NCI-H82 treated with DMSO at 0.1 percent for 48 hours (cell line): ENCODE results near the gene PREB.

Experiments used
- DNase-seq: peaks from one replicate; lab custom pipeline; 2025; ENCODE audit not compliant: unreplicated experiment; lab: John Stamatoyannopoulos, UW

Gene PREB

DNA sequence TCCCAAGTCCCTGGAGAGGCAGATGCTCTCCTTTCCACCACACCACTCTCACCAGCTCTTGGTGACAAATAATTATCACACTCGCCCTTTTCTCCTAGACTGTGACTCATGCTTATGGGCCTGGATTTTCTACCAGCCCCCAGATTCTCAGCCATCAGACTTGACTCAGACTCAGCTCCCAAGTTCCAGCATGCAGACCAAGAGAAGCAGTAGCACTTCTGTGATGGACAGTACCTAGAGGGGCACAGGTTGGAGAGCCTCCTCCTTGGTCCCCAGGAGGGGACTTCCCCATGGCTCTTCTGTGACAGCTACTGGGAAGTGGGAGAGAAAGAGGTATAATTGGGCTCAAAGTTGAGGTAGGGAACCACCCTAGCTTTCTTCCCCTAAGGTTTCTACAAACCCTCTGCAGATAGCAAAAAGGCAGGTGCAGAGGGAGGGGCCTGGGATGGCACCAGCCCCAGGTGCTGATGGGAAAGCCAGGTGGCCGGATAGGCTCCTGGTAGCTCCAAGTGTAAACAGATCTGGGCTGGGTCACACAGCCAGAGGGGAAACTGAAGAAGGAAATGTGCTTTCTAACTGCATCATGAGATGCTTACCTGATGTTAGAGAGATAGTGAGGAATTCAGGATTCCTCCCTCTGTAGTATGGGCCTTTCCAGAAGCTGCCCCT lies 18.5 kb upstream of the PREB start:
- DNase-seq = no peak

DNA sequence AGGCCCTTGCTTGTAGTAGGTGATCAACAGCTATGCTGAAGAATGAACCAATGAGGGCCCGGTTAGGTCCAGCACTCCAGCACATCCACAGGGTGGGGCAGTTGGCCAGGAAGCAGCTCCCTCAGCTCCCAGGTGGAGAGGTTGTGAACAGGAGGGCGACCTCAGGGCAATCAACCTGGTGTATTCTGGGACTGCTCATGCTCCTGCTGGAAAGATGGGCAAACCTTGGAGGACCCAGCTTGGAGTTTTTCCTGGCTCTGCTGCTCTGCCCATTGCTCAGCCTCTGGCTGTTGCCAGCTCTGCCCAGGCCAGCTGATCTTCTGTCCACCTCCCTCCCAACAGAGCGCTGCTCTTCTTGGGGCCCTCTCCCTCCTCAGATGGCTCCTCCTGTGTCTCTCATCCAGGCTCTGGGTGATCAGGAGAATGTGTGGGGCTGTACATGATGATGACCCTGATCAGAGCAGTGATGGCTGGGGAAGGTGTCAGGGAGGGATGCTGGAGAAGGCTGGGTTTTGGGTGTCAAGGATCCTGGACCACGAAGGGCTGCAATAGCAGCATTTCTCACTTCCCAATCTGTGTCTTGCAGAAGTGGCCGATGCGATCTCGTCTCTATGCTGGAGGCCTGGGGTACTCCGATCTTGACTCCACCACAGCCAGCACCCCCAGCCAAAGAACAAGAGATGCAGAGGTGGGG lies 17.8 kb upstream of the PREB start:
- no peak for DNase-seq

GRCh38 chr2:27150639-27151230 lies 16.3 kb upstream of the PREB start:
- peak; percentile 29 for DNase-seq

GRCh38 chr2:27149570-27150405 lies 15.4 kb upstream of the PREB start:
- DNase-seq = no peak

GRCh38 chr2:27148801-27149439 lies 14.5 kb upstream of the PREB start, which contains the start of gene TCF23:
Gene TCF23, plus strand, starts transcription at chr2:27149004. Its CDS starts 130 bp downstream, at chr2:27149134.
- DNase-seq = no peak

DNA sequence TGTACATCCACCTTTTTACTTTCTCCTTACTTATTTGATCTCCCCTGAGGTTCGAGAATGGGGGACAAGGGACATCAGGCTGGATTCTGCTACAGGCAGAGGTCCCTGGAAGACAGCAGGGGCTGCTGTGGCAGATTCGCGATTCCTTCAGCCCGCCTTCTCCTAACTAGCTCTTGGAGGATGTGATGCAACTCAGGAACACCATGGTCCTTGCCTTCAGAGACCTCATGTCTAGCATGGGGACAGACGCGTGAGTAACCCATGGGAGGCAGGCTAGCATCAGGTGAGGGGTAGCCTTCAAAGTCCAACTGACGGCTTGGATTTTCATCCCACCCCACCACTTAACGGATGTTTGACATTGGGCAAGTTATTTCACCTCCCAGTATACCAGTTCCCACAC lies 13.5 kb upstream of the PREB start:
- no peak for DNase-seq

DNA sequence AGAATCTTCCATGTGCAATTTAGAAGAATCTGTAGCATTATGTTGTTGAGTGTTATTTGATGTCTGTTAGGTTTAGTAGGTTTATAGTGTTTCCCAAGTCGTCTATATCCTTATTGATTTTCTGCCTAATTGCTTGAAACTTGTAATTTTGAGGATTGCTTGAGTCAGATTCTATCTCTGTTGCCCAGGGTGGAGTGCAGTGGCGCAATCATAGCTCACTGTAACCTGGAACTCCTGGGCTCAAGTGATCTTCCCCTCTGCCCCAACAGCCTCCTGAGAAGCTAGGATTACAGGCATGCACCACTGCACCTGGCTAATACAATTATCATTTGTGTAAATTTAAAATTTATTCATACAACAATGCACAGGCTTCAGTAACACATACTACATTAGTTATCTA lies 11.2 kb upstream of the PREB start:
- DNase-seq = no peak

- DNase-seq = no peak
These were observed 8.8 kb upstream of the PREB start for GRCh38 chr2:27143285-27143684.

DNA sequence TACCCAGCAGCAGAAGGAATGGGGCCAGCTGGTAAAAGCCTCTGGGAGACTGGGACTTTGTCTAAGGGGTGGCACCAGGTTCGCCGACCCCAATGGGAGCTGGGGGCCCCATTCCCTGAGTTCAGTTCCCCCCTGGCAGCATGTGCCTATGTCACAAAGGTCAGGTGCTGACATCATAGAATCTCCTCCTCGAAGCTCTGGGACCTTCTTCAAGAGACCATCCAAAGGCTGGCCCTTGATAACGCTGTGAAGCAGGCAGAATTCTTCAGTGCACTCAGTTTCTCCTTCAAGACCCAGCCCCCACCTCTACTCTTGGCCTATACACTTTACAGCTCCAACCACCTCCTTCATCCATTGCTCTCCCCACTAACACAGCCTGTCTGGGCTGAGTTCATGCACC lies 4.9 kb upstream of the PREB start, which contains the start of gene PRR30:
PRR30 (minus strand) TSS at position 101 of the 400 bp plus-strand sequence. CDS start 1,081 bp downstream, outside the sequence.
- DNase-seq = no peak

DNA sequence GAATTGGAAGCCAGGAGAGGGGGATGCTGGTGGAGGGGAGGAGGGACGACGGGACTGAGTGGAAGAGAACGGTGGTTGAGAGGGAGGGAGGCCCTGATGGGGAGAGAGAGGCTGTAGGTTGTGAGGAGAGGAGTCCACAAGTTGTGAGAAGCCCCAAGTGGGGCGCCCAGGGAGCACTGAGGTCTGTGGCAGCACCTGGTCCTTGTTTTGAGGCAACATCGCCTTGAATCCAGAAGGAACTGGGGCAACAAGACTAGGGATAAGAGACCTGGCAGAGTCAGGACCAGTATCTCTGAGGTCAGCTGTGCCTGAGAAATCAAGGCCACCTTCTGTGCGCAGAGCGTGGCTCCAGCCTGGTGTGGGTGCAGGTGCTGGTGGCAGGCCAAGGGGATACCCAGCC lies 3.7 kb upstream of the PREB start:
- no peak for DNase-seq

GRCh38 chr2:27137322-27137935 lies 3.0 kb upstream of the PREB start:
- no peak for DNase-seq

DNA sequence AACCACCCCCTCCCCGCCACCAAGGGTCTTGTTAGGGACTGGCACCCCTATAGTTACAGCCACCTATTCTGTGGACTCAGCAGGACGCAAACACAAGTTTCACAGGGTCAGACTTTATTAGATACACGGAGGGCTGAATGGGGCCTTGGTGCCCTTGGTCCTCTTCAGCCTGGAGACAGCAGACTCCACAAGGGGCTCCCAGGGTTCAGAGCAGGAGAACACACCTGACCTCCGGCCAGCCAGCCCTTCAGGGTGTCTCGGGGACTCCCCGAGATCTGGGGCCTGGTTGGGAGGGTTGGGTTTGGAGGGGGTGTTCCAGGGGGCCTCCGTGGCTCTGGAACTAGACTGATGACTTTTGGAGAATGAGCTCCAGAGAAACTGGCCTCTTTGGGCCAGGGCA lies 2.3 kb upstream of the PREB start:
- DNase-seq = no peak

DNA sequence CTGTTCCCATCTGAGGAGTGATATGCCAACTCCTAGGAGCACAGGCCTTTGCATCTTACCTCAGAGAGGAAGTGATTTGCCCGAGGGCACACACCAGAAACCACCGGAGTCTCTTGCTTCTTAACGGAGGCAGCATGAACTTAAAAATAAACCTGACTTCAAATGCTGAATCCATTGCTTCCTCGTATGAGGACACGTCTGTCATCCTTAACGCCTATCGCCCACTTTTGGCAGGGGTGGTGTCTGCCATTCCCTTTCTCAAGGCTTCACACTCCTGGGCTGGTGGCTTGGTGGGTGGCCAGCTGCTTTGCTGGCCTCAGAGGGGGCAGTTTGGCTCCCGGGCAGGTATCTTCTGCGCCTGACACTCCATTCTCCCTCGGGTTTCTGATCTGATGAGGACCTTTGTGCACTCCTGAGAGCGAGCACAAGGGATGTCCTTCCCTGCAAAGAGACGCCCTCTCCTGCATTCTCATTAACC lies 1.1 kb upstream of the PREB start:
- no peak for DNase-seq

DNA sequence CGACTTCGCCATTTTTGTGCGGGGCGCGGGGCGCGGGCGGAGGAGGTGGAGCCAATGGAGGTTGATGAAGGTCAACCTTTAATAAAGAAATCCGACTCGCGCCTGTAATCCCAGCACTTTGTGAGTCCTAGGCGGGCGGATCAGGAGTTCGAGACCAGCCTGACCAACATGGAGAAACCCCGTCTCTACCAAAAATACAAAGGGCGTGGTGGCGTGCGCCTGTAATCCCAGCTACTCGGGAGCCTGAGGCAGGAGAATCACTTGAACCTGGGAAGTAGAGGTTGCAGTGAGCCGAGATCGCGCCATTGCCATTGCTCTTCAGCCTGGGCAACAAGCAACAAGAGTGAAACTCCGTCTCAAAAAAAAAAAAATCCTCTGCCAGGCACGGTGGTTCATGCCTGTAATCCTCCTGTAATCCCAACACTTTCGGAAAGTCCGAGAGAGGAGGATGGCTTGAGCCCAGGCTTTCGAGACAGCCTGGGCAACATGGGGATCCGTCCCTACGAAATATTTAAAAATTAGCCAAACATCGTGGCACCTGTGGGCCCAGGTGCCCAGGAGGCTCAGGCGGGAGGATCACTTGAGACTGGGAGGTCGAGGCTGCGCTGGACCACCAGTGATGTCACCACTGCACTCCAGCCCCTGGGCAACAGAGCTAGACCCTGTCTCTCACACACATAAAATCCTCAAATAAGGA lies 493 bp upstream of the PREB start:
- no peak for DNase-seq

- no peak for DNase-seq
These were observed 1.1 kb downstream of the PREB start for GRCh38 chr2:27133195-27133875.

DNA sequence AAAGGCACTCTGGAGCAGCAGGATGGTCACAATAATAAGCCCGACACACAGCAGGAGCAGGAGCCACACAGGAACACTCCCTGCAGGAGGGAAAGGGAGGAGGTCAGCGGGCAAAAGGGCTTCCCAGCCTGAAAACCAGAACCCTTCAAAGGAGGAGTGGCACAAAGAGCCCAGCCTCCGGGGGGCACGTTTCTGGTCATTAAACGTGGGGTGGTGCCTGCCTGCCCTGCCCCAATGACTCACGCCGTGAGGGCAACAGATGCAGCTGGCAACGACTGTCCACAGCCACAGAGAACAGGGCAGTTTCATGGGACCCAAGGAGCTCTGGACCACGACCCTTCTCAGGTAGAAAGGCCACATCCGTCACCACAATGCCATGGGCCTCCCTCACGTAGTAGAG lies 3.0 kb downstream of the PREB start:
- no peak for DNase-seq

- DNase-seq = no peak
These were observed 4.0 kb downstream of the PREB start for GRCh38 chr2:27130396-27130795.

- DNase-seq = no peak
These were observed 5.5 kb downstream of the PREB start for GRCh38 chr2:27128668-27129571.
